Non-pigmented ciliary epithelial cell (primary cell): ENCODE measurements around the gene TES.

ENCODE experiments used
- DNase-seq: peaks from one replicate; pipeline ENCODE4 v3.0.0-alpha.2; 2010; ENCODE audit warnings: low read depth

TES gene

GRCh38 chr7:116246357-116246756 is 36.0 kb downstream of the TES start:
- DNase-seq: no peak

GRCh38 chr7:116249969-116250553 is 39.7 kb downstream of the TES start:
- no peak for DNase-seq

DNA sequence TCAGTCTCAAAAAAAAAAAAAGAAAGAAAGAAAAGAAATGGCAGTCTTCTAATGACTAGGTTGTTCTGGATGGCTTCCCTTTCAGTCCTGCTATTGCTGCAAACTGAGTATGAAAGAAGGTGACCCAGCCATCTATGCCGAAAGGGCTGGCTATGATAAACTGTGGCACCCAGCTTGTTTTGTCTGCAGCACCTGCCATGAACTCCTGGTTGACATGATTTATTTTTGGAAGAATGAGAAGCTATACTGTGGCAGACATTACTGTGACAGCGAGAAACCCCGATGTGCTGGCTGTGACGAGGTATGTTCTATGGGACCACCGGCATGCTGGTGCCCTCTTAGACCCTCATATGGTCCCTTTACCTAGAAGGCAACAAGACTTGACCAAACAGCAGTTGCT is 41.3 kb downstream of the TES start:
- no peak for DNase-seq

- no peak for DNase-seq
These were observed 41.9 kb downstream of the TES start for GRCh38 chr7:116252249-116252648.

DNA sequence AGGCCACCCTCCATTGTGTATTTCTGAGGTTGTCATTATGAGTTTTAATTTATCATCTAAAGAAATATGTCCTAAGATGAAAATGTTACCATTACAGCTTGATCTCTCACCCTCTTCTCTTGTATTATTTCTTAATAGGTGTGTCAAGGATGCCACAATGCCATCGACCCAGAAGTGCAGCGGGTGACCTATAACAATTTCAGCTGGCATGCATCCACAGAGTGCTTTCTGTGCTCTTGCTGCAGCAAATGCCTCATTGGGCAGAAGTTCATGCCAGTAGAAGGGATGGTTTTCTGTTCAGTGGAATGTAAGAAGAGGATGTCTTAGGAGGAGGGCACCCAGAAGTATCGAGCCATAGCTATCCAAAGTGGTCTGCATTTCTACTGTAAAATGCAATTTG is 46.8 kb downstream of the TES start:
- no peak for DNase-seq

- no peak for DNase-seq
These were observed 48.4 kb downstream of the TES start for GRCh38 chr7:116258734-116259133.

DNA sequence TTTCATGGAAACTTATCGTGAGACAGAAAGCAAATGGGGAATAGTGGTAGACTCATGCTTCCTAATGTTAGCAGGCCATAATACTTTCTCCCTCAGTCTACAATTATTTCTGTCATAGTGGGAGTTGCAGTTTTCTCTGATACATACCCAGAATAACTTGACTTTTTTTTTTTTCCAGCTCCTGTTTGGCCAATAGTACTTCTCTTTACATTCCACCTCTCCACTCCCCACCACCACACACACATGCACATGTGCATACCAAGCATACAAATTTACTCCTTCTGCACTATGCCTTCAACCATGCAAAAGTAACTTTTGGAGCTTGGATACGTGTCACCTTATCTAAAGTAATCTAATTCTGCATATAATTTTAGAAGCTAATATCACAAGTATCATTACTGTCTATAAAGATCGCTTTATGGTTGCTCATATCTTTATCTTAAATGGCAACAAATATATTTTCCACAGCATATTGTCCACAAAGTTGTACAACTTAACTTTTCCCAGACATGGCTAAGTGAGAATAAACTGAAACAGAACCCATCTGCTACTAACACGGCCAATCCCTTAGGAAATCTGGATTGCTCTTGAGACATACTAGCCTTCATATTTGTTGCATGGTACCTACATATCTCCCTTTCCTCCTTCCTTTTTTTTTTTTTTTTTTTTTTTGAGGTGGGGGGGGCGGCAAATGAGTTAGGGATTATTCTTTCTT is 49.0 kb downstream of the TES start:
- no peak for DNase-seq

DNA sequence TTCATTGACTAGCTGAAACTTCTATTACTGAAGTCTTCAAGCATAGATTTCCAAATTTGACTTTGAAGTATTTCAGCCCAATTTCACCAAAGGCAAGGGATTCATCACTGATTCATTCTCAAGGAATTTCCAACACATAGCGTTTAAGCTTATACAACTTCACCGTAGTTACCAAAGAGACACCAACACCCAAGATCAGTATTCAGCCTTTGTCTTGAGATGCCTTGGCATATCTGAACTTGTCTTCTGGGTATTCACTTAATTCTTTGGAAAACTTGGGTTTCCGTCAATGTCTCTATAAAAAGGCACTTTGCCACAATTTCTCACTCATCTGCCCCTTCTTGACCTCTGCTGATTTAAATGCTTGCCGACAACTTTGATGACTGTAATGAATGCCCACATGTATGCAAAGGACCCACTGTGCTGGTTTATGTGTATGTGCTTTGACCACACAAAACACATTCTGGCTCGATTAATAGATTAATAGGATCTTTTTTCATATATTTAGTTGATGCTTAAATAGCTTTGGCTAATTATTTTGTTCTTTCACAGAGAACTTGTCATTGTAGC is 49.6 kb downstream of the TES start:
- DNase-seq: peak; percentile 78

DNA sequence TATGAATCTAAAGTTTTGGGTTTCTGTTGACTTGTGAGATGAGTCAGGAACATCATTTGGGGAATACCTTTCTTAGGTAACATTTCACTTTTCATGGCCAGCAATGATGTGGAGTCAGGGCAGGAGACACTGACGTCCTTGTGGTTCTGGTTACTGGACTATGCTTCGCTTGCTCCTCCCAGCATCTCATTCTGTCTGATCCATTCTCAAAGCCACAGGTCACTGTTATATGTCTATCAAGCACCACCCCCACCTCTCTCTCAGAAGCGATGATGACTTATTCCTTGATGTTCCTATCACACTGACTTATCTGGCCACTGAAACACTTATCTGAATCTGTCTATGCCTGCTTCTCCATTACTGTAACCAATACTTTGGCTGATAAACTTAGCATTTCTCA is 51.6 kb downstream of the TES start:
- DNase-seq: no peak

DNA sequence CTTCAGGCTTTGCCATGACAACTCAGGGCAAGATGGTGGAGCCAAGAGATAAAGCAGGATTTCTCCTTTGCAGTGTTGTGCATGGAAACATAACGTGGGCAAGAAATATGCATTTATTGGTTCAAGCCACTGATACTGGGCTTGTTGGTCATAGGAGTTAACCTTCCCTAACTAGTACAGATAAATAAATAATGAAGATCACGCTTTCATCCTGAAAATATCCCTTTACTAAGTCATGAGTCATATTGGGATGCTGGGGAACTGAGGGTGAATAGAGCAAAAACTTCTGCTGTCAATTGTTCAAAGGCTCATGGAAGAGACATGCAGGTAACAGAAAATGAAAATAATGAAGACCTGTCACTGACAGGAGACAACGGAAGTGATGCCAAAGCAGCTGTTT is 55.5 kb downstream of the TES start:
- DNase-seq: no peak

GRCh38 chr7:116269466-116269865 is 59.1 kb downstream of the TES start:
- no peak for DNase-seq

DNA sequence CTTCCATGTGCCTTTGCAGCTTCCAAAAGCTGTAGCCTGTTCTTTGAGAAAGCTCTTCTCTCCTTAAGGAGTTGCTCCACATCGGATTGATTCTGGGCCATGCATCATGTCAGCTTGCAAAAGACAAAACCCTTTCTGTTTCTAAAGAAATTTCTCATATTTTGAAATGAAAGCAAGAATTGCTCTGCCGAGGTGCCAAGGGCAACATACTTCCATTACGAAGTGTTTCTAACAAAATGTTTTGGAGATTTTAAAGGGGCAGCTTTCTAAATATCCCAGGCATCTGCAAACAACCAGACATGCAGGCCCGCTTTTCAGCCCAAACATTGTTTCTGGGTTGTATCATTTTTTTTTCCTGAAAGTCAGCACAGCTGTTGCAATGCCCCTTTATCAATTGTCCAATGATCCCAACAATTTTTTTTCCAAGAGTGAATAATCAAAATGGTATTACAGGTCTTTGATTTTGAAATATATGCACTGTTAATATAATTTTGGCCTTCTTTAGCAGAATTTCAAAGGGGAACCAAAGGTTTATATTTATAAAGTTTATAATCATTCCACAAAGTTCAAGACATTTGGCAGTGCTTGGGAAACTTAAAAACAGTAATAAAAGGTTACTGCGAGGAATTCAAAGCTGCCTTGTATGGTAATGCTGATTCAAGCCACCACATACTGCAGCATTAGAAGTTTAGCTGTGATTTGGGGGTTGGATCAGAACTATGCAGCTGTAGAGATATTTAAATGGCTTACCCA is 61.0 kb downstream of the TES start:
- DNase-seq: no peak

- peak; percentile 92 for DNase-seq
These were observed 61.9 kb downstream of the TES start for GRCh38 chr7:116271963-116272886.

DNA sequence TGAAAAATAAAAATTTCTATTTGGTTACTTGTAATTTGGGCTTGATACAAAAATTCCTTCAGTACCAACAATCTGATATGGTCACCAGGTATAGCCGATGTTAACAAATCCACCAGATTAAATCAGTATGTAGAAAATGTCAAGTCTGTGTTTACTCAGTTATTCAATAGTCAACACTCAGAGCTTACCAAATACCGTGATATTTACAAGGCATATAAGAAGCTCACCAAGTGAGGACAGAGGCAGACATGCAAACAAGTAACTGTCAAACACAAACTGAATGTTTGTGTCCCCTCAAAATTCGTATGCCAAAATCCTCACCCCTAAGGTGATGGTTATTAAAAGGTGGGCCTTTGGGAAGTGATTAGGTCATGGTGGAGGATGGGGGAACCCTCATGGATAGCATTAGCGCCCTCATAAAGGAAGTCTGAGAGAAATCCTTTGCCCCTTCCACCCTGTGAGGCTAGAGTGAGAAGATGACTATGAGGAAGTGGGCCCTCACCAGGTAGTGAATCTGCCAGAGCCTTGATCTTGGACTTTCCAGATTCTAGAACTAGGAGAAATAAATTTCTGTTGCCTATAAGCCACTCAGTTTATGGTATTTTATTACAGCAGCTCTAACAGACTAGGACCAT is 63.1 kb downstream of the TES start:
- DNase-seq: no peak

DNA sequence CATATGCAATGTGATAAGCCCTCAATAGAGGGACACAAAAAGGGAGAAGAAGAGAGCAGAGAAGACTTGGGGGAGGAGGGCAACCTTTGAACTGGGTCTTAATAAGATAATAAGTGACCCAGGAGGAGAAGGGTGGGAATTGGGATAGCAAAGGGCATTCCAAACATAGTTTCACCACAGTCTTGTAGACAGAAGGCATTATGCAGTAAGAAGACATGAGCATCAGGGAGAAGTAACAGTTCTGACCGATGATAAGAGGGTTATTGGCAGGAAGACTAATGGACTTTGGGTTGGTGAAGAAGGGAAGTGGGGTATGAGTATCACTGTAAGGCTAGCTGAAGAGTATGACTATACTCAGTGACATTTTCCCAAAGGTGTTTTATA is 63.6 kb downstream of the TES start:
- DNase-seq: no peak

DNA sequence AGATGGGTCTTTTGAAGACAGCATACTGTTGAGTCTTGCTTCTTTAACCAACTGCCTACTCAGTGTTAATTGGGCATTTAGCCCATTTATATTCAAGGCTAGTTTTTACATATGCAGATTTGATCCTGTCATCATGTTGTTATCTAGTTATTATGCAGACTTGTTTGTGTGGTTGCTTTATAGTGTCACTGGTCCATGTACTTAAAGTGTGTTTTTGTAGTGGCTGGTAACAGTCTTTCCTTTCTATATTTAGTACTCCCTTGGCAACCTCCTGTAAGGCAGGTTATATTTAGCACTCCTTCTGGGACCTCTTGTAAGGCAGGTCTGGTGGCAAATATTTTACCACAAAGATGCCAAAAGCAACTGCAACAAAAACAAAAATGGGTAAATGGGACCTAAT is 66.7 kb downstream of the TES start:
- no peak for DNase-seq

DNA sequence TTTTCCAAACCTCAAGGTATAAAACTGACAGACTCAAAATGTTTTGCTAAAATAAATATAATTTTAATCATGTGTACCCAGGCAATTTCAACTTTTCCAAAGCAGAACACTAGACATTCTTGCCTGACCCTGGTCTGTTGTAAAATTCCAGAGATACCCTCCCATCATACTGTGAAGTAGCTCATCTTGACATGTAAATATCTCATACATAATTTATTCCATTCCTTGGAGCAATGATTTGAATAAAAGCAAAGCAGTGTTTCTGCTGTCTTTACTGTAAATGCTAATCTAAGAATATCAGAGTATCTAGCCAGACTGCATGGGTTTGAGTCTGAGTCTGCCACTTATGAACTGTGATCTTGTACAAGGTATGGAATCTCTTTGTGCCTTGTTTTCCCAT is 68.9 kb downstream of the TES start:
- no peak for DNase-seq

- no peak for DNase-seq
These were observed 70.5 kb downstream of the TES start for GRCh38 chr7:116280803-116281202.

DNA sequence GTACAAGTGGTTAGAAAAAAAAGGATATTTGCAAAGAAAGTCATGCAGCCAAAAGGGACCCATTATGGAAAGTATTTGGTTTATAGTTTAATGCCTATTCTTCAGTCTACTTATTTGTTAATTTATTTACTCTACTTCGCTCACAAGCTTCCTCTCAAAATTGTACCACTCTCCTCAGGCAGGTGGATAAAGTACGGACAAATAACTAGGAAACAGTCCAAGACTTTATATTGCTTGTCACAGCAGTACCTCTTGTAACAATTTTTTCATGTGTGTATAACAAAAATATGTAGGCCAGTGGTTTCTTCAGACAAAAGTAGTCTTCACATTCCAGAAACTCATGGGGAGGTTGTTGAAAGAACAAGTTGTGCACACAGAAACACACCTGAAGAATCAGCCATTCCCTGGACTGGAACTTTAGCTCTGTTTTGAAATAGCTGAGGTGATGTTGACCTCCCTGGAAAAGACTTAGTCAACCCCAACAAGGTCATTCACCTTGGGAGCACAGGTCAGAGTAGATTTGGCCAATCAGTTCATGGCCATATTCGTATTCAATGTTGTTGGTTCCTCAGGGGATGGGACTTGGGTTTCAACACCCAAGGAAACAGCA is 73.4 kb downstream of the TES start:
- no peak for DNase-seq

DNA sequence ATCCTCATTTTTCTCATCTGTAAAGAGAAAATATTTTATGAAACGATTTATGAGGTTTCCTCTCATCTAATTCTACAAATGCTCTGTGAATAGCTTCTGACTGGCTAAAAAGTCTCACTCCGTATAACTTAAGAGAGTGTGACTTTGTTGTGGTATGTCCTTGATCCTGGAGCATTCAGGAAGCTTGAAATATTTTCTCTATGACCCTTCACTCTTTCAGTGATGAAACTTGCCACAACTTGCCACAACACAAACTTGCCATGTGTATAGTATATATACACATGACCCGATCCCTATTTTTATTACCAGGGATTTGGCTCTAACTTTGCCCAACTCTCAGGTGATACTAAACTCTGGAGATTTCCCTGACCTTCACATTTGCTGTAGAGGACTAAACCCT is 74.1 kb downstream of the TES start:
- no peak for DNase-seq

GRCh38 chr7:116285252-116285651 is 74.9 kb downstream of the TES start:
- no peak for DNase-seq
